Activated CD4-positive, alpha-beta T cell treated with anti-CD3 and anti-CD28 coated beads, Interleukin-2, amount 50 U/mL, for 16 hours (primary cell): ENCODE data around the gene CGB1.

Source experiments
- DNase-seq: peaks from one replicate; pipeline ENCODE4 v3.0.0-alpha.2; 2020

CGB1 gene

GRCh38 chr19:49020931-49021895 is 15.5 kb downstream of the CGB1 start:
- DNase-seq, result peak; percentile 42

DNA sequence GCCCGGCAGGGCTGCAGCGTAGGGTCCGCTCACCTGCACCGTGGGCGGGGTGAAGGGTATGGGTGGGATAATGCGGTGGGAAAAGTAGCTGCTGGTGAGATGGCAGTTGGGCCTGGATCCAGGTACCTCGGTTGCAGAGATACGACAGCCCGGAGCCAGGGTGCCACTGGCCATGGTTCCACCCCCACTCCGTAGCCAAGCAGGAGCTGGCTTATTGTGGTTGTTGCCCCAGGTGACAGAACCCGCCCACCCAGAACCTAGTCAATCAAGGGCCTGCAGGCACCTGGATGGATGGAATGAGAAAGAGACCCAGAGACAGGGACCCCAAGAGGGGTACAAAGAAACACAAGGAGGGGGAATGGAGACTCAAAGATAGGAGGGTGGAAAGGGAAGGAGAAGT is 16.4 kb downstream of the CGB1 start:
- DNase-seq, result no peak

DNA sequence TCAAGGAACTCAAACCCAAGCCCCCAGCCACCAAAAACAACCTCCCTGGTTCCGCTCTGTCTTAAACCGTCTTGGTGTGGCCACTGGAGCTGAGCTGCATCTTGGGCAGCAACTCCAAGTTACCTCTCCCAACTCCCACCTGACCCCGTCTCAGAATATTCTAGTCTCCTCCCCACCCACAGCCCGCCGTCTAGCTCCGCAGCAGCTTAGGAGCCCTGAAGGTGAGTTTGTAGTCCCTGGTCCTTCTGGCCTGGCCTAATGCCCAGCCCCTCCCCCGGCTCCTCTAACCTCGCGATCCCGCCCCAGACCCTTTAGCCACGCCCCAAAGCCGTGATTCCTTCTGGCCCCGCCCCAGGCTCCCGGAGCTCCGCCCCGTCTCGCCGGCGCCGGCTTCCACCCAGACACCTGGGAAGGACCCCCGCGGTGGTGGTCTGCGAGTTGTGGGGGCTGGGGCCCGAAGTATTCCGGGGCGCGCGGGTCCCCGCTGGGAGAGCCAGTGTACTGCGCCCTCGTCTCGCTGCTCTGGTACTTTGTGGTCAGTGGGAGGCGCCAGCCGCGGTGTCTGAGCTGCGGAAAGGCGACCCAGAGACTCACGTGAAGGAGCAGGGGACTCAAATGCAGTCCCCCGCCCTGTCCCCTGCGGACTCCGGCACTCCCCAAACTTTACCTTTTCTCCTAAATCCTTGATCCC is 17.3 kb downstream of the CGB1 start:
- peak; percentile 64 for DNase-seq

GRCh38 chr19:49018388-49019241 is 18.1 kb downstream of the CGB1 start:
- DNase-seq, result peak; percentile 21

GRCh38 chr19:49017666-49018351 is 18.9 kb downstream of the CGB1 start:
- peak; percentile 63 for DNase-seq

DNA sequence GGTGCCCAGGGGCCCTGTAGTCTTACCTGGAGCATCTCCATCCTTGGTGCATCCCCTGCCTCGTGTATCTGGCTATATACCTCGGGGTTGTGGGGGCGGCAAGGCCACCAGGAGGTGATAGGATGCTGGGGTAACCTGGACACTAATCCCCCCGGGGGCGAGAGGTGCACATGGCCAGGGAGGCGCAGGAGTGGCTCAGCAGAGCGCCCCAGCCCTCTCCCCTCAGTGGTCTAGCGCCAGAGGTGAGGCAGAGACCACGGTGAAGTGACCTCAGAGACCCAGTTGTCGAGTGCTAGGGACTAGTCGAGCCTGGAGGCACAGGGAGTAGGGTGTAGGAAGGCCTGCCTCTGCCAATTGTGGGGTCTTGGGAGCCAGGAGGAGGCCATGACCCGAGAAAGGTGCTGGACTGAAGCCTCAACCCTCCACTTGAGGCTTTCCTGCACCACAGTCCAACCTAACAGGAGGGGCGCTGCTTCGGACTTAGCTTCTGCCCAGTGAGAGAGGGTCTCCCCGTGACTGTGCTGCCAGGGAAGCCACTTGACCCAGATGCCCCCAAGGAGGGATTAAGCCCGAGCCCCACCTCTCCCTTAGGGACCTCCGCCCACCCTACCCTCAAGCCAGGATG is 19.5 kb downstream of the CGB1 start, which contains the start of gene LHB:
Gene LHB, minus strand, starts transcription at position 51 of the 625 bp plus-strand sequence. Its CDS starts 10 bp downstream, at position 41.
- DNase-seq, result no peak

DNA sequence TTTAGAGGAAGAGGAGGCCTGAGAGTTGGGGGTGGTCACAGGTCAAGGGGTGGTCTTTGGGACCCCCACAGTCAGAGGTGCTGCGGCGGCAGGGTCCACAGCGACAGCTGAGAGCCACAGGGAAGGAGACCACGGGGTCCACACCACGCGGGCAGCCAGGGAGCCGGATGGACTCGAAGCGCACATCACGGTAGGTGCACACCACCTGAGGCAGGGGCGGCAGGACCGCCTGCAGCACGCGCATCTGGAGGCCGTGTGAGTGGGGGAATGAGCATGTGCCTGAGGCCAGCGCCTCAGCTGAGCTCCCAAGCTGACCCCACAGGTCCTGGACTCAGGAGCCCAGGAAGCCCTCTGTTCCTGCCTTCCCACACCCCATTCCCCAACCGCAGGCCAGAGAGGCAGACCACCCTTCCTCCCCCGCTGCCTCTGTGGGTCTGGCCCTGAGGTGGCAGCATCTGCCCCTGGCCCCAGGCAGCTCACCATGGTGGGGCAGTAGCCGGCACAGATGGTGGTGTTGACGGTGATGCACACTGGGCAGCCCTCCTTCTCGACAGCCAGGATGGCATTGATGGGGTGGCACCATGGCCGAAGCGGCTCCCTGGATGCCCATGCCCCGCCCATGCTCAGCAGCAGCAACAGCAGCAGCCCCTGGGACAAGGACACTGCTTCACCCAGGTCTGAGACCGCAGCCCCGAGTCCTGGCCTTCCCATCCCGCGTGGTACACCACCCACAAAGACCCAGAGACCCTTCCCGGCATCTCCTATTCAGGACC is 20.4 kb downstream of the CGB1 start:
- no peak for DNase-seq

GRCh38 chr19:49014870-49015255 is 21.8 kb downstream of the CGB1 start:
- DNase-seq, result no peak

- no peak for DNase-seq
Observed at GRCh38 chr19:49014123-49014869, 22.4 kb downstream of the CGB1 start.

DNA sequence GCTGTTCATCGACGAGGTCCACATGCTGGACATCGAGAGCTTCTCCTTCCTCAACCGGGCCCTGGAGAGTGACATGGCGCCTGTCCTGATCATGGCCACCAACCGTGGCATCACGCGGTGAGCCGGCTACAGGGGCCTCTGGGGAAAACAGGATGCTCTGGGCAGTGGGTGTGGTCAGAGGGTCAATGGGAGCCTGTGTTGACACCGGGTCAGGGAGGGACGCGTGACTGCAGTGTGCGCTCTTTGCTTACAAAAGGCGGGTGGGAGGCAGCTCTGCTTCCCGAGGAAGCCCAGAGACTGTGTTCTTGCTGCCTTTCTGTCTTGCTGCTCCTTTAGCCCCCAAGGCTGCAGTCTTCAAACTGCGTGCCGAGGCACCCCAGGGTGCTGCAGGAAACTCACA is 25.5 kb downstream of the CGB1 start:
- no peak for DNase-seq

GRCh38 chr19:49010453-49010852 is 26.2 kb downstream of the CGB1 start:
- DNase-seq, result no peak

DNA sequence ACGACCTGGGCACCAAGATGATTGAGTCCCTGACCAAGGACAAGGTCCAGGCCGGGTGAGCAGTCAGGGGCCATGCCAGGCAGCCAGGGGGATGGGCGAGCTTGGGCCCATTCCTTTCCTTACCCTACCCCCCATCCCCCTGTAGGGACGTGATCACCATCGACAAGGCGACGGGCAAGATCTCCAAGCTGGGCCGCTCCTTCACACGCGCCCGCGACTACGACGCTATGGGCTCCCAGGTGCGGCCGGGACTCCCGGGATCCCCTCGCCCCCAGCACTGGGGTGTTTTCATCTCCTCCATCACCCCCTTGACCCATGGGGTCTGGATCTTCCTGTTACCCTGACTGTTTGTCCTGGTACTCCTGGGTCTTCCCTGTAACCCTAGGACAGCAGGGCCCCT is 26.9 kb downstream of the CGB1 start:
- DNase-seq, result no peak

DNA sequence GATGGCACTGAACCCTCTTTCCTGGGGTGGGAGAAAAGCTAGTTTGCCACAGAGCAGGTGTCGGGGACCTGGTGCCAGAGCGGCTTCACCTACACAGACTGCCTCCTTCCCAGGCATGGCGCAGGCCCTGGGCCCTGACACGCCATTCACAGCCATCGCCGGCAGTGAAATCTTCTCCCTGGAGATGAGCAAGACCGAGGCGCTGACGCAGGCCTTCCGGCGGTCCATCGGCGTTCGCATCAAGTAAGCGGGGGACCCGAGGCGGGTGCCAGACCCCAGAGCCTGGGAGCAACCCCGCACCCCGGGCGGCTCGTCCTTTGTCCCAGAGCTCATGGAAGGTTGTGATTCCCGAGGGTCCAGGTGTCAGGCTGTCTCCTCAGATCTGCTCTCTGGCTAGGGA is 29.8 kb downstream of the CGB1 start:
- no peak for DNase-seq

GRCh38 chr19:49004964-49005614 is 31.6 kb downstream of the CGB1 start:
- DNase-seq, result no peak

GRCh38 chr19:49004133-49004532 is 32.6 kb downstream of the CGB1 start:
- DNase-seq, result no peak

DNA sequence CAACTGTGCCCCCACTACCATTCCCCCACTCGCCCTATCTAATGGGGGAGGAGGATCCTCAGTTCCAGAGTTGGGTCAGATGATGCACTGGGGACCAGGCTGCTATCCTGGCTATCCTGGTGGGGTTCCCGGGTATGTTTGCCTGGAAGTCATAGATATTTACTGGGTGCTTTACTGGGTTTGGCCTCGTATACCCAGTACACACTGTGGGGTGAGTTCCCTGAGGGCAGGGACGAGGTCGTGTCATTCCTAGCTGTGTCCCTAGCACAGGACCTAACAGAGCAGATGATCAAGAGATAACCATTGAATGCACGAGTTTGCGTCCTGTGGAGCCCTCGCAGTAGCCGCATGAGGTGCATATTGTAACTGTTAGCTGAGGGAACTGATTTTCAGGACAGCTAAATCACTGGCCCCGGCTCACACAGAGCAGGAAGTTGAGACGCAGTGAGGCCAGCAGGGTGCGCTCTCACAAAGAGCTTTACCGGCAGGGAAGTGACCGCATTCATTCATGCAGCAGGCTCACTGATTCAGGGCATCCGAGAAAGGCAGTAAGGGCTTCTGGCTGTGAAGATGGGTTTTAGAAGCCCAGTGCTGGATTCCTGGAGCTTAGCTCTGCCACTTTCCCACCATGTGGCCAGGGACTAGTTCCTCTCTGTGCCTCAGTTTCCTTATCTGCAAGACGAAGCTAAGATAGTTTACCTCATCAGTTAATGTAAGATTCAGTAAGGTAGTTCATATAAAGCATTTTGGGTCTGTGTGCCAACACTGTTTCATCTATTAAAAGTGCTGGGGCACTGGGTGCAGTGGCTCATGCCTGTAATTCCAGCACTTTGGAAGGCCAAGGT is 37.0 kb downstream of the CGB1 start:
- peak; percentile 73 for DNase-seq

- DNase-seq, result peak; percentile 60
Observed at GRCh38 chr19:48997972-48998371, 38.7 kb downstream of the CGB1 start.

GRCh38 chr19:48994035-48994386 is 42.7 kb downstream of the CGB1 start:
- DNase-seq, result no peak
